NCI-H2227 (cell line): ENCODE results near the gene ILF3.
A peak's percentile ranks its signal among the peaks of the same experiment; 100 is the strongest.
"Not testable (repeated sequence)": the region's sequence is repeated elsewhere in the genome, so short reads cannot be mapped to it uniquely, and the experiment has no call there.

Experiments
- DNase-seq: peaks from one replicate; lab custom pipeline; 2025; ENCODE audit not compliant: unreplicated experiment; lab: John Stamatoyannopoulos, UW

ILF3 gene

GRCh38 chr19:10642473-10643171 lies 11.5 kb upstream of the ILF3 start:
- no peak for DNase-seq

- no peak for DNase-seq
Observed at GRCh38 chr19:10643172-10643967, 10.8 kb upstream of the ILF3 start.

GRCh38 chr19:10643968-10644259 lies 10.2 kb upstream of the ILF3 start:
- peak; percentile 46 for DNase-seq

- peak; percentile 67 for DNase-seq
Observed at GRCh38 chr19:10644260-10645007, 9.7 kb upstream of the ILF3 start.

DNA sequence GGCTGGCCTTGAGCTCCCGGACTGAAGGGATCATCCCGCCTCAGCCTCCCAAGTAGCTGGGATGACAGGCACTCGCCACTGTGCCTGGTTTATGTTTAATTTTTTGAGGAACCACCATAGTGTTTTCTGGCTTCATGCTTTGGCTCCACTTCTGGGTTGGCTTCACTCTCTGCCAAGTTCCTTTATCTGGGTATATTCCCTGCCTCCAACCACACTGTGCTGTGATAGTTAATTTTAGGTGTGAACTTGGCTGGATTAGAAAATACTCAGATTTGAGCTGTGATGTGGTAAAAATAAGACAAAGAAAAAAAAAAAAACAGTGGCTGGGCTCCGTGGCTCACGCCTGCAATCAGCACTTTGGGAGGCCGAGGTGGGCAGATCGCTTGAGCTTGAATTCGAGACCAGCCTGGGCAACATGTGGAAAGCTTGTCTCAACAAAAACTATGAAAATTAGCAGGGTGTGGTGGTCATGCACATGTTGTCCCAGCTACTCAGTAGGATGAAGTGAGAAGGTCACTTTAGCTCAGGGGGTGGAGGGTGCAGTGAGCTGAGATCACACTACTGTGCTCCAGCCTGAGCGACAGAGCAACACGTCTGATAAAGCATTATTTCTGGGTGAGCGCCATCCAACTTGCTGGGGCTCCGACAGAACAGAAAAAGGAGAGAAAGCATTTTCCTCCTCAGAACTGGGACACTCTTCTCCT lies 7.5 kb upstream of the ILF3 start:
- DNase-seq, result no peak

- no peak for DNase-seq
Observed at GRCh38 chr19:10648360-10648759, 5.8 kb upstream of the ILF3 start.

GRCh38 chr19:10651851-10652250 lies 2.3 kb upstream of the ILF3 start:
- no peak for DNase-seq

GRCh38 chr19:10653482-10653731 lies 739 bp upstream of the ILF3 start:
- DNase-seq, result no peak

- peak; percentile 73 for DNase-seq
Observed at GRCh38 chr19:10654610-10655456, 687 bp downstream of the ILF3 start.

DNA sequence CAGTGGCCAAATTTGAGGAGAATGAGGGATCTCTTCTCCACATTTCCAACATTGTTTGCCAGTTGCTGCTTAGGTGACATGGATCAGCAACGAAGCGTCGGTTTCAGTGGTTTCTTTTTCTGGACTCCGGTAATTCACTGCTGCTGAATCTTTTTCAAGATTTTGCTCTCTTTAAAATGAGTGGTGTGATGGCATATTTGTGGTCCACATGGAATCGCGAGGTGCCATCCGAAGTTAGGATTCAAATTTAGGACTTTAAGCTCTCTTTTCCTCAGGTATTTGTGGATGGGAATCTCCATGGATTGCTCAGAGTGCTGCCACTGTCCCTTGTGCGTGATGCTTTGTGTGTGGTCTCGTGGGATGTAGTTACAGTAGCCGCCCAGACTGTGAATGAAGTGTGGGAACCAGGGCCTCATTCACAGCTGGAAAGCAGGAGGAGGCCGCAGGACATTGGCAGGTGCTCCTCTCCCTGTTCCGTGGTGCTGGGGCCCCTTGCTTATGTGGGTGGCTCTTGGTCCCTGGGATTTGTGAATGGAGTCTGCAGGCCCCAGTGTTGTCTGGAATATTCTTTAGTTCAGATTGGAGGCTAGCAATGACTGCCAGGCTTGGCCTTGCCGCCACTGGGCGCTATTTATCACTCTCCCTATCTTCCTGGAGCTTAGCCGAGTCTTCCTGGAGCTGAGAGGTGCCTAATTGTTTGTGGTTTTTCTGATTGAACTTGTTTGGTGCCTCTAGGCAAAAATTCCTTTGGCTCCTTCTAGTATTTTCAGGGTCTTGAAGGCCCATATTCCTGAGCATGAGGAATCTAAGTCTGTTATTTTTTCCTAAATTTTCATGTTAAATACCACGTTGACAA lies 1.5 kb downstream of the ILF3 start:
- DNase-seq, result peak; percentile 17

DNA sequence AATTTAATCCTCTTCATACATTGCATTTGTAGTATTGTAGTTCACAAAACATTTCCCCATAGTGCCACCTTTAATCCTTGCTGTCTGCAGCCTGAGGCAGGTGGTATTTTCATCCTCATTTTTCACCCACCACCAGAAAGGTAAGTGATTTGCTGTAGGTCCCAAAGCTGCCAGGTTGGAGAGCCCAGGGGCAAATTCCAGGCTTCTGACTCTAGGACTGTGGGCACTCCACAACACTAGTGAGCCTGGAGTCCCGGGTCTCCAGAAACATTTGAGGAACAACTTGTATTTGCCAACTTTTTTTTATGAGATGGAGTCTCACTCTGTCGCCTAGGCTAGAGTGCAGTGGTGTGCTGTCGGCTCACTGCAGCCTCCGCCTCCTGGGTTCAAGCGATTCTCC lies 6.2 kb downstream of the ILF3 start:
- no peak for DNase-seq

GRCh38 chr19:10661946-10662345 lies 7.8 kb downstream of the ILF3 start:
- no peak for DNase-seq

- DNase-seq, result no peak
Observed at GRCh38 chr19:10662384-10663251, 8.5 kb downstream of the ILF3 start.

DNA sequence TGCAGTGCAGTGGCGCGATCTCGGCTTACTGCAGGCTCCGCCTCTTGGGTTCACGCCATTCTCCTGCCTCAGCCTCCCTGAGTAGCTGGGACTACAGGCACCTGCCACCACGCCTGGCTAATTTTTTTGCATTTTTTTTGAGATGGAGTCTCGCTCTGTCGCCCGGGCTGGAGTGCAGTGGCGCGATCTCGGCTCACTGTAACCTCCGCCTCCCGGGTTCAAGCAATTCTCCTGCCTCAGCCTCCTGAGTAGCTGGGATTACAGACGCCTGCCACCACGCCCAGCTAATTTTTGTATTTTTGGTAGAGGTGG lies 9.1 kb downstream of the ILF3 start:
- not testable (repeated sequence) for DNase-seq

GRCh38 chr19:10667867-10668266 lies 13.7 kb downstream of the ILF3 start:
- no peak for DNase-seq

DNA sequence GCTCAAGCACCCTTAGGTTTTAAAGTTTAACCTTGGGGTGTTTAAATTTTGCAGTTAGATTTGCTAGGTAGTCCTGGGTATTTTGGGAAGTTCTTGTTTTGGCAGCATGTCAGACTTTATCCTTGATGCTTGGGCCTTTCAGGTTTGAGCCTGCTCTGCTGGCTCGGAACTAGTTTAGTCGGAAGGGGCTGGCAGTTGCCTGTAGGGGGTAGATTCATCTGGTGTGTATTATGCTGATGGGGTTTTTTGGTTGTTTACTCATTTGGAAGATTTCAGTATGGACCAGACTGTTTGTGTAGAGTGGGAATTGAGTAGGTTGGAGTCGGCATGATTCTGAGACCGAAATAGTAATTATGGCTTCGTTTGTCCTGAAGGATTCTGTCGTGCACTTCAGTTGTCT lies 15.1 kb downstream of the ILF3 start:
- no peak for DNase-seq

DNA sequence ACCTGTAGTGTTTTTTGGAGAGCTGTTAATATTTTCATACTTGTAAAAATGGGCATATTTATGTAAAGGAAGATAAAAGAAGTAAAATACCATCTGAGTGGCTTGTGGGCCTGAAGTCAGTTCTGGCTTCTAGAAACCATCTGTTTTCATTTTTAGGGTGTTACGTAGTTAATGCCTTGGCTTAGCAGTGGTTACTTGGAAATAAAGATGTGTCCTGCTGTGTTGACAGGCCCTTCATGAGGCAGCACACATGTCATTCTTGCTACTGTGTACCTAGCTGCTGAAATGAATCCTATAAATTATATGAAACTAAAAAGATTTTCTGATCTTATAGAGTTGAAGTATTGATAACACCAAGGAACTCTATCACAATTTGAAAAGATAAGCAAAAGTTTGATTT lies 16.0 kb downstream of the ILF3 start:
- no peak for DNase-seq

- no peak for DNase-seq
Observed at GRCh38 chr19:10670876-10671804, 17.0 kb downstream of the ILF3 start.
